T-helper 17 cell (primary cell): ENCODE measurements around the gene AATK. TPM values are rescaled to one million over a fixed set of nuclear protein-coding genes. Genes with fewer than 3 reads are reported as not detected.
A peak's percentile ranks its signal among the peaks of the same experiment; 100 is the strongest.

Experiments
- ATAC-seq: fragments of 150-1000 bp; cut with Tn5 transposase; 2 replicates; pipeline ENCODE4 v1.10.0; 2021; ENCODE audit warnings: mild to moderate bottlenecking, moderate library complexity
- DNase-seq, 3 donors: peaks; one replicate each; pipeline versions ENCODE4 v3.0.0 to v3.0.0-alpha.2; 2020 to 2021
- H3K9me3 ChIP-seq: one replicate; pipeline ENCODE4 v1.7.0; 2013; ENCODE audit warnings: low read length, mild to moderate bottlenecking; ENCODE audit not compliant: control insufficient read depth, poor library complexity, severe bottlenecking
- H3K27ac Mint-ChIP-seq: one replicate; pipeline ENCODE4 v1.8.0; 2022; ENCODE audit warnings: mild to moderate bottlenecking, moderate library complexity, mixed read lengths
- H3K27me3 Mint-ChIP-seq: one replicate; pipeline ENCODE4 v1.8.0; 2022; ENCODE audit warnings: mixed read lengths
- H3K36me3 Mint-ChIP-seq: one replicate; pipeline ENCODE4 v1.8.0; 2022; ENCODE audit warnings: low read depth, mixed read lengths
- H3K4me1 Mint-ChIP-seq: one replicate; pipeline ENCODE4 v1.8.0; 2022; ENCODE audit warnings: mild to moderate bottlenecking, mixed read lengths
- H3K4me3 Mint-ChIP-seq: one replicate; pipeline ENCODE4 v1.8.0; 2022; ENCODE audit warnings: mild to moderate bottlenecking, moderate library complexity, mixed read lengths
- total RNA-seq, 4 donors: library from RNA in 2 of 4; stranded (reverse) in 2 of 4; gene quantifications; one replicate each; pipeline ENCODE4 v1.2.3 and lab custom pipeline; 2022 to 2026

Gene AATK
- total RNA-seq, 2 donors from 2014 or later, result 1.9 to 2.2 TPM

DNA sequence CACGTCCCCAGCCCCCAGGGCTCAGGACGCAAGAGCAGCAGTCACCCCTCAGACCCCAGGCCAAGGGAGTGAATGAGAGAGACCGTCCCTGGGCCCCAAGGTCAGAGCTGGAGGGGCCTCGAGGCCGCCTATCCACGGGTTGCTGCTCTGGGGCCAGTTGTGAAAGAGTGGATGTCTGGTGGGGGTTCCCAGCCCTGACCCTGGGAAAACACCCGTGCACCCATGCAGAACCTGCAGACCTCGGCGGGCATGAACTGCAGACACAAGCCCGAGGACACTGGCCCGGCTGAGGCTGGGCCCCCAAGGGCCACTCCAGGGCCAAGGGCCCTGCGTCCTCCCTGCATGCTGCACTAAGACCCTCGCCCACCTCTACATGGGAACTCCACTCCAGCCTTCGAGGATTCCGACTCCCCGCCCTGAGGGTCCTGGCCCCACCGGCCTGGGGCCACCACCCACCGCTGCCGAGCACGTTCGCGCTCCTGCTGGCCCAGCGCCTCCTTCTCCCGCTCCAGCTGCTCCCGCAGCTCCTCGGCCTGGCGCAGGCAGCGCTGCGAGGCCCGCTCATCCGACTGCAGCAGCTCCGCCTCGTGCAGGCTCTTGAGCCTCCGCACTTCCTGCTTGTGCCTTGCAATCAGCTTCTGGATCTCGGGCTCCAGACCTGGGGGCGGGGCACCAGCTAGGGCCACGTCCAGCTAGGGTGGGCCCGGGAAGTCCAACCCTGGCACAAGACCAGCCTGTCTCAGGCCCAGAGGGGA lies 27.6 kb upstream of the AATK start:
- H3K36me3 Mint-ChIP-seq, result no peaks in the 10 kb centered on the region

DNA sequence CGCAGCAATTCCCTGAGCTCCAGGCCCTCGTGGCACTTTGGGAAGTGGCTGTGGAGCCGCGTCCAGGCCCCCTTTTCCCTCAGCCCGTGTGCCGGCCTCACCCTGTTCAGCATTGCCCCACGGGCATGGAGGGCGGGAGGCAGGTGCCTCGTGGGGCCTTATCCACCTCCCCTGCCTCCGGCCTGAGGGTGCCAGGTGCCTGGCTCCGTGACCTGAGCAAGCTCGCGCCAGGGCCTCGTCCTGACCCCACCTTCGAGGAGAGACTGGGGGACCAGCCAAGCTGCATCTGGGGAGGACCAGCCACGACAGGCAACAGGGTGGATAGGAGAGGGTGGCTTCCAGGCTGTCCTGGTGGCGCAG lies 27.0 kb upstream of the AATK start:
- no peak for ATAC-seq
- peaks cover 2% of the 10 kb centered on the region for H3K4me1 Mint-ChIP-seq

More for the DNA sequence above, 27.6 kb upstream of the AATK start:
- no peak overlapping the region for H3K4me3 Mint-ChIP-seq
- peaks cover 2% of the 10 kb centered on the region for H3K4me1 Mint-ChIP-seq
- H3K9me3 ChIP-seq, result no peaks in the 10 kb centered on the region
- ATAC-seq, result no peak
- DNase-seq, result peak in 1 of 3 donors; percentile 4
- H3K27me3 Mint-ChIP-seq, result no peaks in the 10 kb centered on the region
- no peak overlapping the region for H3K27ac Mint-ChIP-seq

DNA sequence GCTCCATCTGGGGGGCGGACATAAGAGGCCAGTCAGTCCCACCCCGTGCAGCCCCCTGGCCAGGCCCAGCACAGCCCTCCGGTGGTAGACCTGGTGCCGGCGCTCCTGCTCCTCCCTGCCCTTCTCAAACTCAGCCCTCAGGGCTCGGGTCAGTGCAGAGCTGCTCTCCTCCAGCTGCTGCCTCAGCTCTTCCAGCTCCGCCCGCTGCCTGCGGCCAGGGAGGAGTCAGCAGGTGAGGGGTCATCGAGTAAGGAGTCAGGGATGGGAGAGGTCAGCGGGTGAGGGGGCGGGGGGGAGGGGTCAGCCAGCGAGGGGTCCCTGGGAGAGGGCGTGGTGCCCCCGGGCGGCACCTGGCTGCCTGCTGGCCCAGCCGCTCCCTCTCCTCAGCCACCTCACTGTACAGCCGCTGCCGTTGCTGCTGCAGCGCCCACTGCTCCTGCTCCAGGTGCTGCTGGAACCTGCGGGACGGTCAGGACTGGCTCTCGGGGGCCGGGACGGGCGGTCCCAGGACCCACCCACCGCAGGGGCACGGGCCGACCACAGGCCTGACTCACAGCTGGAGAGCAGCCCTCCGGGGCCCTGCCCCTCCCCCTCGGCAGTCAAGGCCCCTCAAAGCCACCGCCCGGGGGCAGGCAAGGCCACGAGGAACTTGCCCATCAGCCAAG lies 26.5 kb upstream of the AATK start:
- H3K27ac Mint-ChIP-seq, result no peak overlapping the region
- H3K9me3 ChIP-seq, result no peaks in the 10 kb centered on the region
- no peaks in the 10 kb centered on the region for H3K36me3 Mint-ChIP-seq
- DNase-seq (no peak), ATAC-seq (no peak)
- no peak overlapping the region for H3K4me3 Mint-ChIP-seq
- H3K27me3 Mint-ChIP-seq, result no peaks in the 10 kb centered on the region
- H3K4me1 Mint-ChIP-seq, result peaks cover 2% of the 10 kb centered on the region

More for the DNA sequence above, 27.0 kb upstream of the AATK start:
- Mint-ChIP-seq H3K27ac (no peak overlapping the region), H3K4me3 (no peak overlapping the region), H3K27me3 (no peaks in the 10 kb centered on the region), H3K36me3 (no peaks in the 10 kb centered on the region)
- DNase-seq, result peak in 1 of 3 donors; percentile 9
- no peaks in the 10 kb centered on the region for H3K9me3 ChIP-seq

DNA sequence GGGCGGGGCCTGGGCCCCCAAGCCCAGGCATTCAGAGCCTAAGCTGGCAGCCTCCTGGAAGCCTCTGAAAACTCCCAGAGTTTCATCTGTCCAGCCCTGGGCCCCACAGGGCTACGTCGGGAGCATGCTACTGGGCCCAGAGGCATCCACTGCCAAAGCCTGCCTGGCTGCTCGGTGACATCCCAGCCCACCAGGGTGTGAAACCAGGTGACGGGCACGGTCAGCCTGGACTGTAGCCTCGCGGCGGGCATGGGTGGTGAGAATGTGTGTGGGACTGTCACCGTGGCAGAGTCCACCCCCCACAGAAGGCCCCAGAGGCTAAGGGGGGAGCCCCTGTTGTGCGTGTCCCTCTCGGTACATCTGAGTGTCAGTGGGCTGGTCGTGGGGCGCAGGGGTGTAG lies 25.6 kb upstream of the AATK start:
- no peak overlapping the region for H3K27ac Mint-ChIP-seq

DNA sequence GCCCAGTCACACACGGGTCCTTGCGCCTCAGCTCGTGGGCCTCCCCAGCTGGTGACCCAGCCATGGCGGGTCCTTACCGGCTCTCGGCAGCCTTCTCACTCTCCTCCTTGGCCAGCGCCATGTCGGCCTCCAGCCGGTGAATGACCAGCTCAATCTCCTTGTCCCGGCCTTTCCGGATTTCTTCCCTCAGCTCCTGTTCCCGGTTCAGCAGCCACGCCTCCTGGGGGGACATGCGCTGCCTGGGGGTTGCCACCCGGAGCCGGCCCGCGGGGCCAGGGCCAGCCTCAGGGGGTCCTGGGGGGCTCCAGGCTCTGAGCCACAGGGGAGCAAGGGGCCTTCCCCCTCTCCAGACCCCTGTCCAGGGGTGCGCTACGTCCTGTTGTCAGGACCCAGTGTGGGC lies 25.1 kb upstream of the AATK start:
- Mint-ChIP-seq H3K36me3 (no peaks in the 10 kb centered on the region), H3K4me3 (no peak overlapping the region)
- no peak for DNase-seq

More for the DNA sequence above, 25.6 kb upstream of the AATK start:
- no peak for DNase-seq
- H3K27me3 Mint-ChIP-seq, result no peaks in the 10 kb centered on the region
- no peaks in the 10 kb centered on the region for H3K9me3 ChIP-seq
- ATAC-seq, result no peak
- no peak overlapping the region for H3K4me3 Mint-ChIP-seq
- H3K4me1 Mint-ChIP-seq, result peaks cover 2% of the 10 kb centered on the region
- no peaks in the 10 kb centered on the region for H3K36me3 Mint-ChIP-seq

DNA sequence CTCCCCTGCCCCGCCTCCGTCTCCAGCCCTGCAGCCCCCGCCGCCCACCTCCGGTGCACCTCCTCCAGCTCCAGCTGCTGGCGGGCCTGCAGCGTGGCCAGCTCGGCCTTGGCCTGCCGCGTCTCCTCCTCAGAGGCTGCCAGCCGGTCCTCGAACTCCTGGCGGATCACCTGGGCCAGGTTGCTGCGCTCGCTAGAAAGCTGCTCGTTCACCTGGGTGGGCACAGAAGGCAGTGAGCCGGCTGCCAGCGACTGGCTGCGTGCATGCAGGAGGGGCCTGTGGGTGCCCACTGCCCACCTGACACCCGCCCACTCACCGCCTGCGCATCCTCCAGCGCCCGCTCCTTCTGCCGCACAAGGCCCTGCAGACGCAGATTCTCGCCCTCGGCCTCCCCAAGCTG lies 24.6 kb upstream of the AATK start:
- ATAC-seq (no peak), DNase-seq (no peak)
- H3K27me3 Mint-ChIP-seq, result no peaks in the 10 kb centered on the region
- no peaks in the 10 kb centered on the region for H3K36me3 Mint-ChIP-seq
- H3K9me3 ChIP-seq, result no peaks in the 10 kb centered on the region
- H3K4me1 Mint-ChIP-seq, result peaks cover 2% of the 10 kb centered on the region
- H3K27ac Mint-ChIP-seq, result no peak overlapping the region
- H3K4me3 Mint-ChIP-seq, result no peak overlapping the region

More for the DNA sequence above, 25.1 kb upstream of the AATK start:
- Mint-ChIP-seq H3K4me1 (peaks cover 2% of the 10 kb centered on the region), H3K27me3 (no peaks in the 10 kb centered on the region), H3K27ac (no peak overlapping the region)
- no peak for ATAC-seq
- no peaks in the 10 kb centered on the region for H3K9me3 ChIP-seq

DNA sequence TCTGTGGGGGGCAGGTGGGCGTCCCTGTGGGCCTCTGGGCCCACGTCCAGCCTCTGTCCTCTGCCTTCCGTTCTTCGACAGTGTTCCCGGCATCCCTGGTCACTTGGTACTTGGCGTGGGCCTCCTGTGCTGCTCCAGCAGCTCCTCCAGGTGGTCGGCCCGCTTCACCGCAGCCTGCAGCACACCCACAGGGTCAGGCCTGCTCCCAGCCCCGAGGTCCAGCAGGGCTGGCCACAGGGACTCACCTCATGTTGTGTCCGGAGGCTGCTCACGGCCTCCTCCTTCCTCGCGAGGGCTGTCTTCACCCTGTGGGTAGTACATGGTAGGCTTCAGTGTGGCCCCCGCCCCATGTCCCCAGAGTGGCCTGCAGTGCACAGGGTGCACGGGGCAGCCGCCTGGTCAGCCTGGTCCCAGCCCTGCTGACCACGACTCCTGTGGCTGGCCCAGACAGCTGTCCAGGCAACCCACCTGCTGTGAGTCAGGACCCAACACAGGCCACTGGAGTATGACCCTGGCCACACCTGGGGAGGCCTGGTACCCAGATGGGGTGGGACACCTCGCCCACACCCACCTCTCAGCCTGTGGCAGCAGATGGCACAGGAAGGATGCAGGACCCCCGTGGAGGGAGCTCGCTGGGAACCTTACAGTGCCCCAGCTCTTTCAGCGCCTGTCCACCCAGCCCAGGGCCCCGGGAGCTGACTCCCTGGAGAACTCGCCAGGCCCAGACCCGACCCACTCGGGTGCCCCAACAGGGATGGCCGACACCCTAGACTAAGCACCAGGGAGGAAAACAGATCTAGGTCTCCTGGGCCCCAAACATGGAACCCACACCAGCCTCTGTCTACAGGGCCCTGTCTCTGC lies 23.9 kb upstream of the AATK start:
- DNase-seq, result no peak
- H3K9me3 ChIP-seq, result no peaks in the 10 kb centered on the region
- Mint-ChIP-seq H3K36me3 (no peaks in the 10 kb centered on the region), H3K4me1 (peaks cover 2% of the 10 kb centered on the region), H3K27me3 (no peaks in the 10 kb centered on the region), H3K27ac (no peak overlapping the region), H3K4me3 (no peak overlapping the region)
- no peak for ATAC-seq

DNA sequence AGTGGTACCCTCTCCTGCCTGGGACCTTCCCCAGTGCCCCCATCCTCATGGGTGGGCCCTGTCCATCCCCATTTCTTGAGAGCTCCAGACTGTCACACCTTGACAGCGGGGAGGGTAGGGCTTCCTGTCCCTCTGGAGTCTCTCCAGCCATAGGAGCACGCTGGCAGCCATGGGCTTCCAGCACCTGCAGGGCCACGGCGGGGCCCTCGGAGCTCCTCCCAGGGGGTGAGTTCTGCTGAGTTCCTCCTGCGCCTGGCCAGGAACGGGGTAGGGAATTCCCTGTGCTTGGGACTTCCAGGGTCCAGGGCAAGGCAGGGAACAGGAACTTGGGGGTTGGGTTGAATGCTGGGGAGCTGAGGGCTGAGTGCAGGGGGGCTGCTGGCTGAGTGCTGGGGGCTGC lies 23.0 kb upstream of the AATK start:
- Mint-ChIP-seq H3K27ac (no peak overlapping the region), H3K4me3 (no peak overlapping the region), H3K27me3 (no peaks in the 10 kb centered on the region), H3K36me3 (peaks cover 3% of the 10 kb centered on the region), H3K4me1 (peaks cover 2% of the 10 kb centered on the region)
- DNase-seq (no peak), ATAC-seq (no peak)
- H3K9me3 ChIP-seq, result no peaks in the 10 kb centered on the region

DNA sequence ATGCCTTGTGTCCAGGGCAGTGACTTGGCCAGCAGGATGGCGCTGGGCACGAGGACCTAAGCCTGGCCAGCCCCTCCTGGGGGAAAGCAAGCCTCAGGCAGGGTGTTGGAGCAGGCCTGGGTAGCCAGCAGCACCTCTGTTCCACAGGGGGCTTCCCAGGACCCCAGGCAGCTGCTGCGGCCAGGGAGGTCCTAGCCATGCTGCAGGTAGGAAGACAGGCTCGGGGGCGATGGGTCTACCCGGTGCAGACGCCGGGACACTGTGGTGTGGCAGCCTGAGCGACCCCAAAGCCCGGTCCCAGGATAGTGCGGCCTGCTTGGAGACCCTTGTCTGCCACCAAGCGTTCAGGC lies 22.4 kb upstream of the AATK start:
- no peaks in the 10 kb centered on the region for H3K9me3 ChIP-seq
- no peak for ATAC-seq
- no peak overlapping the region for H3K4me3 Mint-ChIP-seq
- no peak overlapping the region for H3K27ac Mint-ChIP-seq
- H3K4me1 Mint-ChIP-seq, result peaks cover 2% of the 10 kb centered on the region
- H3K27me3 Mint-ChIP-seq, result no peaks in the 10 kb centered on the region
- peaks cover 3% of the 10 kb centered on the region for H3K36me3 Mint-ChIP-seq
- DNase-seq, result no peak

DNA sequence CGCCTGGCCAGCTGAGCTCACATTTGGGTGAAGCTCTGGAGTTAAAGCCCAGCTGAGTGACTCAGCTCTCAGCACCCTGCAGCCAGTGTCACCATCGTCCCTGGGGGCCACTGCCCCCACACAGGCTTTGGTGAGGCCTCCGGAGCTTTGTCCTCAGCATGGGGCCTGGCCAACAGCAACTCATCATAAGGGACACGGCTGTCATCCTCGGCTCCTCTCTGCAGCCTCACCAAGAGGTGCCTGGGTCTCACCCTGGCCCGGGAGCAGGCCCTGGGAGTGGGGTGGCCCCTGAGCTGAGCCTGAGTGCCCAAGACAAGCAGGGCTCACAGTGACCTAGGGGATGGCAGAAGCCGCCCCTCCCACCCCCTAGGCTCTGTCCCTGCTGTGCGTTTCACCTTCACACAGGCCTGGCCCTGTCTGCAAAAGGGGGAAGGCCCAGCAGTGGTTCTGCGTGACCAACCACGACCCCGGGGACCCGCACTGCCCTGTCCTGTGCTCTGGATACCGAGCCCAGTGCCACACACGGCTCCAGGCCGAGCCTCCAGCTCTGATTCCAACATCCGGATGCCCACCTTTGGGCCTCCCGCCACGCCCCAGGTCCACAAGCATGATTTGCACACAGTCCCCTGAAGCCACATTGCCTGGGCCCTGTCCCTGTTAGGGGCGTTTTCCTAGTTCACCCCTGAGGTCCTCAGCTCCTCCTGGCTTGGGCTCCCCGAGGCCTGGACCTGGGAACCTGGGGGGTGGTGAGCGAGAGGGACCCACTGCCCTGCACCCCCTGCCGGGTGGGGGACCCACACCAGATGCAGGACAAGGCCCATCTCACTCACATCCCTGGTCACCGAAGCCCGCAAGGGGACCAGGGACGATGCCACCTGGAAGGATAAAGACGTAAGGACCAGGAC lies 21.8 kb upstream of the AATK start:
- no peak overlapping the region for H3K27ac Mint-ChIP-seq

DNA sequence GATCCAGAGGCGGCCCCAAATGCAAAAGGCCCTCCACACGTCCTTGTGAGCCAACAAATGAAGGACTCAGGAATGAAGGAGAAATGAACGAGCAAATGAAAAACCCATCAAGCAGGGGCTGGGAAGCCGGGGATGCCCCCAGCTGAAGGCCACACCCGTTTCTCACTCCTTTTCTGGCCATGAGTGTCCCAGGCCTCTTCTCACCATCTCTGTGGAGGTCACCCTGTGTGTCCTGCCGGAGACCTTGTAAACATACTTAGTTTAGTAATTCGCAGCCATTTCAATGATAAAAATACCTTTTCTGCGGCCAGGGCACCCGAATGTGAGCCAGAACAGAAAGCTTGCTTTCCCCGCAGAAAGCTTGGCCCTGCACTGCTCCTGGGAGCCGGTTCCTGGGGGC lies 21.1 kb upstream of the AATK start:
- Mint-ChIP-seq H3K27me3 (no peaks in the 10 kb centered on the region), H3K4me1 (peaks cover 4% of the 10 kb centered on the region), H3K27ac (no peak overlapping the region), H3K36me3 (peaks cover 3% of the 10 kb centered on the region), H3K4me3 (no peak overlapping the region)
- no peak for ATAC-seq
- no peak for DNase-seq
- no peaks in the 10 kb centered on the region for H3K9me3 ChIP-seq

More for the DNA sequence above, 21.8 kb upstream of the AATK start:
- no peaks in the 10 kb centered on the region for H3K27me3 Mint-ChIP-seq
- no peaks in the 10 kb centered on the region for H3K9me3 ChIP-seq
- no peak for DNase-seq
- peaks cover 3% of the 10 kb centered on the region for H3K4me1 Mint-ChIP-seq
- peaks cover 3% of the 10 kb centered on the region for H3K36me3 Mint-ChIP-seq
- H3K4me3 Mint-ChIP-seq, result no peak overlapping the region
- no peak for ATAC-seq

DNA sequence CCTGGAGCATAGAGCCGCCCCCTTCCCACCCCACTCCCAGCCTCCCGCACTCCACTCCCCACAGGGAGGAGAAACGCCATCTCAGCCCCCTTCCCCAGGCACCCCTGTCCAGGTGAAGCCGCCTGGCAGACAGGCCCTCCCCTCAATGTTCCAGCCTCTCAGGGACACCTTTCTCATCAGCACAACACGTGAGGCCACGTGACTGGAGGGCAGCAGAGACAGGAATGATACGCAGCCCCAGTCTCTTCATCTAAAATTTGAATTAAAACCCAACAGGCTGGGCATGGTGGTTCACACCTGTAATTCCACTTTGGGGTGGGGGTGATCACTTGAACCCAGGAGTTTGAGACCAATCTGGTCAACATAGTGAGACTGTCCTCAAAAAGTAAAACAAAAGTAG lies 20.2 kb upstream of the AATK start:
- Mint-ChIP-seq H3K27ac (no peak overlapping the region), H3K4me3 (no peak overlapping the region), H3K4me1 (peaks cover 4% of the 10 kb centered on the region), H3K27me3 (no peaks in the 10 kb centered on the region), H3K36me3 (peaks cover 3% of the 10 kb centered on the region)
- H3K9me3 ChIP-seq, result no peaks in the 10 kb centered on the region
- ATAC-seq, result no peak
- no peak for DNase-seq
